GM21526 (cell line): ENCODE results near the gene RNF40.
A peak's percentile ranks its signal among the peaks of the same experiment; 100 is the strongest.

Experiments
- ATAC-seq: cut with Tn5 transposase; IDR thresholded peaks from one replicate; pipeline ENCODE4 v1.9.1; 2021; ENCODE audit warnings: moderate library complexity; ENCODE audit not compliant: unreplicated experiment, low FRiP score

The RNF40 gene

DNA sequence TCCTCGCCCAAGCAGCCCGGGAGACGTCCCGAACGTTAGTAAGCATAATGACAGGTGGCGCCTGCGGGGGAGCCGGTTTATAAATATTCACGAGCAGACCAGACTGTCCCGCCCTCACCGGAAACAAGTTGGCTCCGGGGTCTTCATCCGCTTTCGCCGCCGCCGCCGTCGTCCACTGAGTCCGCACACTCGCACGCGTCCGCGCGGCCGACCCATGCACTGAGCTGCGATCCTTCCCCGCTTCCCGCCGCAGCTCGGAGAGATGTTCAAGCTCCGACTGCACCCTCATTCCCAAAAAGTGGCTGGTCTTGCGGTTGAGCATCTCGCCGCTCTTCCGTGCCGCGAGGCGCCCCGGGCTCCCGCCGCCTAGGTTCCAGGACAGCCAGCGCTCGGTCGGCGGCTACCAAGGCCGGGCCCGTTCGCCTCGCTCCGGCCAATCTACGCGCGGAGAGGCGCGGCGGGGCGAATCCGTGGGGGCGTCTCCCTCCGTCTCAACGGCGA lies 645 bp upstream of the RNF40 start:
- ATAC-seq = peak; percentile 7

DNA sequence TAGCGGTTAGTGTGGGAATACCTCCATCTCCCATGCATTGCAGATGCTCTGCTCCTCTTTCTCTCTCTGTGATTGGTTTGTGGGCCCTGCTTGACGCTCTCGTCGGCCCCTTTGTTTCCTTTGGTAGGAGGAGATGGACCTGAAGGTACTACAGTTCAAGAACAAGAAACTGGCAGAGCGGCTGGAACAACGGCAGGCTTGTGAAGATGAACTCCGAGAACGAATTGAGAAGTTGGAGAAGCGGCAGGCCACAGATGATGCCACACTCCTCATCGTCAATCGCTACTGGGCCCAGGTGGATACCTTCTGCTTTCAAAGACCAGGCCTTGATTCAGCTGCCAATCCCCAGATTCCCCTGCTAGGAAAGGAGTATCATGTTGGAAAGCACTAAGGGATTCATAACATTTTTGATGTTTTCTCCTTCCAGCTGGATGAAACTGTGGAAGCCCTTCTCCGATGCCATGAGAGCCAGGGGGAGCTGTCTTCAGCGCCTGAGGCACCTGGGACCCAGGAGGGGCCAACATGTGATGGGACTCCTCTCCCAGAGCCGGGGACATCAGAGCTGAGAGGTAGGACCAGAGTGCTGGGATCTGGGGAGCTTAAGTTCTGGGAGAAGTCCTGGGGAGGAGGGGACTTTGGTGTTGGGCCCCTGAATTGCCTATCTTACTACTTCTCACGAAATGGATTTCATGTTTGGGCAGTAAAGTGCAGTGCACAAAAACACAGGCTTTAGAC lies 1.0 kb downstream of the RNF40 start:
- no peak for ATAC-seq

DNA sequence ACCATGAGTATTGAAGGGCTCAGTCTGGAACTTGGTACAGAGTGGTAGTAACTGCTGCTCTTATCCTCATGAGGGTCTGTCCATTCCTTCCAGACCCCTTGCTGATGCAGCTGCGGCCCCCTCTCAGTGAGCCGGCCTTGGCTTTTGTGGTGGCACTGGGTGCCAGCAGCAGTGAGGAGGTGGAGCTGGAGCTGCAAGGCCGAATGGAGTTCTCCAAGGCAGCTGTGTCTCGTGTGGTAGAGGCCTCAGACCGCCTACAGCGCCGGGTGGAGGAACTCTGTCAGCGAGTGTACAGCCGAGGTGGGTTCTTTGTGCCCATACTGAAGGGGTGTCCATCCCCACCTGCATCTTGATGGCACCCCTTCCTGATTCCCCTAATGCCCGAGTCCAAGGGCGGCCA lies 2.0 kb downstream of the RNF40 start:
- no peak for ATAC-seq

- no peak for ATAC-seq
These were observed 2.8 kb downstream of the RNF40 start for GRCh38 chr16:30764816-30765465.

- ATAC-seq = no peak
These were observed 4.2 kb downstream of the RNF40 start for GRCh38 chr16:30766206-30766932.

- no peak for ATAC-seq
These were observed 4.8 kb downstream of the RNF40 start for GRCh38 chr16:30766933-30767284.

GRCh38 chr16:30767767-30768465 lies 5.8 kb downstream of the RNF40 start:
- ATAC-seq = no peak

GRCh38 chr16:30768583-30769181 lies 6.6 kb downstream of the RNF40 start:
- no peak for ATAC-seq

GRCh38 chr16:30769379-30770089 lies 7.4 kb downstream of the RNF40 start:
- ATAC-seq = no peak

DNA sequence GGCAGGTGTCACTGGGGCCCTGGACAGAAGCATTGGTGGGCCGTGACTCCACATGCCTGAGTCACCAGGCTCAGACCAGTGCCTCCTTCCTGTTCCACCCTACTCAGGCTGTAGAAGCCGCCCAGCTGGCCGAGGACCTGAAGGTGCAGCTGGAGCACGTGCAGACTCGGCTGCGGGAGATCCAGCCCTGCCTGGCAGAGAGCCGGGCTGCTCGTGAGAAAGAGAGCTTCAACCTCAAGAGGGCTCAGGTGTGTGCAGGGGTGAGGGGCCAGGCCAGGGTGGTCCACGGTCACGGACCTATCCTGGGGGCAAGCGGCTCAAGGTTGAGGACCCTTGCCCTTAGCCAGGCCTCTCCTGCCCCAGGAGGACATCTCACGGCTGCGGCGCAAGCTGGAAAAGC lies 9.6 kb downstream of the RNF40 start:
- no peak for ATAC-seq

DNA sequence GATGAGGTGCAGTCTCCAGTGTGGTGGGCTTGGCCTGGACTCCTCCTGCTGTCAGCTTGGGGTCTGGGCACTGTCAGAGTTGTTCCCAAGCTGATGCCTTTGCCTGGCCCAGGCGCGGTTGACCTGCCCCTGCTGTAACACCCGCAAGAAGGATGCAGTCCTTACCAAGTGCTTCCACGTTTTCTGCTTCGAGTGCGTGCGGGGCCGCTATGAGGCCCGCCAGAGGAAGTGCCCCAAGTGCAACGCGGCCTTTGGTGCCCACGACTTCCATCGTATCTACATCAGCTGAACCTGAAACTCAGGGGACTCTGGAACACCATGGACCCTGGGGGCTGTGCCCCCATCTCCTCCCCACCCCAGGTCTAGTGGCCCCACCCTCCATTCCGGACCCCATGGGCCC lies 11.7 kb downstream of the RNF40 start:
- no peak for ATAC-seq

GRCh38 chr16:30774367-30775130 lies 12.4 kb downstream of the RNF40 start:
- no peak for ATAC-seq

GRCh38 chr16:30775131-30775391 lies 12.9 kb downstream of the RNF40 start:
- no peak for ATAC-seq

DNA sequence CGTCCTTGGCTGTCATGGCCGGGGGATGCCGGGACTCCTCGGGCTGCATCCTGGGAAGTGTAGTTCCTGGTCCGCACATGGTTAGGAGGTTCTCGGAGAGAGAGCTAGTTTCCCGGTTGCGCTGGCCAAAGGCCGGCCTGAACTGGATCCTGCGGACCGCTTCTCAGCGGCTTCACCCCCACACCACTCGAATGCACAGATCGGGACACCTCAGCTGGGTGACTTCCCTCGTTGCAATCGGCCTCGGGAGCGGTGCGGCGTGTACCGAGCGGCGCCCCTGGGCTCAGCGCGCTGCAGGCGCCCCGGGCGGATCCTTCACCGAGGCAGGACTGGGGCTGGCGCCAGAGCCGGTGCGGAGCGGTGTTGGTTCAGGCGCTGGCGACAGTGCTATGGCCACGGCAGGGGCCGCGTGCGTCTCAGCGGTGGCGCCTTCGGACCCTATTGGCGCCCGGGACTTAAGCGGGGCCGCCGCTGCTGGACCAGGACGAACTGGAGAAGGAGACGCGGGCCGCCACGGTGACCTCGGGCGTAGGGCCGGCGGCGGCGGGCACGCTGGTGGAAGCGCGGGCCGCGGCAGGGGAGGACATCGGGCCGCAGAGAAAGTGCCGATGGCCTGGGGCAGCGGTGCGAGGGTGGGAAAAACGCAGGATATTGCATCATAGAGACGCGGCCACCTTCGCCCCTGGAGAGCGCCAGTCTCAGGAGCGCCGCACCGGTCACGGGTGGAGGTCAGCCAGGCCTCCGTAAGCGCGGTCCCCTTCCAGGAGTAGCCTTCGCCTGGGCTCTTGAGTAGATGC lies 13.5 kb downstream of the RNF40 start:
- ATAC-seq = no peak

- no peak for ATAC-seq
These were observed 15.6 kb downstream of the RNF40 start for GRCh38 chr16:30777591-30778297.

- ATAC-seq = no peak
These were observed 16.6 kb downstream of the RNF40 start for GRCh38 chr16:30778549-30779244.

GRCh38 chr16:30779596-30779995 lies 17.5 kb downstream of the RNF40 start:
- ATAC-seq = no peak
